ENCODE measurements around the gene REG4. TPM values are rescaled to one million over a fixed set of nuclear protein-coding genes. Genes with fewer than 3 reads are reported as not detected.

The REG4 gene
- total and polyA plus RNA-seq, 2 of the 13 experiments (the other 11 are each of a cell fraction or from before 2014, with no cell fraction given) = not detected

GRCh38 chr1:119790451-119791198, 20.6 kb downstream of the REG4 start (continued):
- TF ChIP-seq ZNF780A (CRISPR knock-in tag; IDR thresholded peaks at IDR 0.05) = no peak
- TF ChIP-seq SNAPC5 (CRISPR knock-in tag; IDR thresholded peaks at IDR 0.05; ENCODE audit: borderline replicate concordance) = no peak
- TF ChIP-seq BRD4 (CRISPR knock-in tag; IDR thresholded peaks at IDR 0.05) = no peak
- TF ChIP-seq, protein P1, sequence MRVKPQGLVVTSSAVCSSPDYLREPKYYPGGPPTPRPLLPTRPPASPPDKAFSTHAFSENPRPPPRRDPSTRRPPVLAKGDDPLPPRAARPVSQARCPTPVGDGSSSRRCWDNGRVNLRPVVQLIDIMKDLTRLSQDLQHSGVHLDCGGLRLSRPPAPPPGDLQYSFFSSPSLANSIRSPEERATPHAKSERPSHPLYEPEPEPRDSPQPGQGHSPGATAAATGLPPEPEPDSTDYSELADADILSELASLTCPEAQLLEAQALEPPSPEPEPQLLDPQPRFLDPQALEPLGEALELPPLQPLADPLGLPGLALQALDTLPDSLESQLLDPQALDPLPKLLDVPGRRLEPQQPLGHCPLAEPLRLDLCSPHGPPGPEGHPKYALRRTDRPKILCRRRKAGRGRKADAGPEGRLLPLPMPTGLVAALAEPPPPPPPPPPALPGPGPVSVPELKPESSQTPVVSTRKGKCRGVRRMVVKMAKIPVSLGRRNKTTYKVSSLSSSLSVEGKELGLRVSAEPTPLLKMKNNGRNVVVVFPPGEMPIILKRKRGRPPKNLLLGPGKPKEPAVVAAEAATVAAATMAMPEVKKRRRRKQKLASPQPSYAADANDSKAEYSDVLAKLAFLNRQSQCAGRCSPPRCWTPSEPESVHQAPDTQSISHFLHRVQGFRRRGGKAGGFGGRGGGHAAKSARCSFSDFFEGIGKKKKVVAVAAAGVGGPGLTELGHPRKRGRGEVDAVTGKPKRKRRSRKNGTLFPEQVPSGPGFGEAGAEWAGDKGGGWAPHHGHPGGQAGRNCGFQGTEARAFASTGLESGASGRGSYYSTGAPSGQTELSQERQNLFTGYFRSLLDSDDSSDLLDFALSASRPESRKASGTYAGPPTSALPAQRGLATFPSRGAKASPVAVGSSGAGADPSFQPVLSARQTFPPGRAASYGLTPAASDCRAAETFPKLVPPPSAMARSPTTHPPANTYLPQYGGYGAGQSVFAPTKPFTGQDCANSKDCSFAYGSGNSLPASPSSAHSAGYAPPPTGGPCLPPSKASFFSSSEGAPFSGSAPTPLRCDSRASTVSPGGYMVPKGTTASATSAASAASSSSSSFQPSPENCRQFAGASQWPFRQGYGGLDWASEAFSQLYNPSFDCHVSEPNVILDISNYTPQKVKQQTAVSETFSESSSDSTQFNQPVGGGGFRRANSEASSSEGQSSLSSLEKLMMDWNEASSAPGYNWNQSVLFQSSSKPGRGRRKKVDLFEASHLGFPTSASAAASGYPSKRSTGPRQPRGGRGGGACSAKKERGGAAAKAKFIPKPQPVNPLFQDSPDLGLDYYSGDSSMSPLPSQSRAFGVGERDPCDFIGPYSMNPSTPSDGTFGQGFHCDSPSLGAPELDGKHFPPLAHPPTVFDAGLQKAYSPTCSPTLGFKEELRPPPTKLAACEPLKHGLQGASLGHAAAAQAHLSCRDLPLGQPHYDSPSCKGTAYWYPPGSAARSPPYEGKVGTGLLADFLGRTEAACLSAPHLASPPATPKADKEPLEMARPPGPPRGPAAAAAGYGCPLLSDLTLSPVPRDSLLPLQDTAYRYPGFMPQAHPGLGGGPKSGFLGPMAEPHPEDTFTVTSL (CRISPR knock-in tag; IDR thresholded peaks at IDR 0.05; ENCODE audit: borderline replicate concordance) = peak; percentile 34; the same call in 1 of the 2 replicates
- TF ChIP-seq ARNT (IDR thresholded peaks at IDR 0.05) = no peak
- no peak for TF ChIP-seq ZNF468 (CRISPR knock-in tag; IDR thresholded peaks at IDR 0.05)
- no peak for TF ChIP-seq KLF9 (CRISPR knock-in tag; IDR thresholded peaks at IDR 0.05; ENCODE audit: low read depth)
- TF ChIP-seq SAP130 (CRISPR knock-in tag; IDR thresholded peaks at IDR 0.05; ENCODE audit: low read depth) = no peak
- TF ChIP-seq ZNF281 (CRISPR knock-in tag; IDR thresholded peaks at IDR 0.05; ENCODE audit: borderline replicate concordance) = no peak
- no peak for TF ChIP-seq RFX1 (IDR thresholded peaks at IDR 0.05)
- no peak for TF ChIP-seq ZFP36L2 (CRISPR knock-in tag; IDR thresholded peaks at IDR 0.05)
- TF ChIP-seq REST (IDR thresholded peaks at IDR 0.05; ENCODE audit: borderline replicate concordance in 1 of 2, low read depth in 1 of 2, low read length in 2 of 2) = no peak

Measured in HepG2 (cell line).